Neural progenitor cell (in vitro differentiated cells): Measurements from ENCODE around the gene MFAP4.

ENCODE experiments used
- CTCF ChIP-seq: fragments of 200-600 bp; sonication (generic); IDR thresholded peaks from 2 replicates; pipeline ENCODE4 v1.5.1; 2017; ENCODE audit warnings: antibody characterized with exemption, mild to moderate bottlenecking
- EZH2phosphoT487 ChIP-seq: fragments of 200-600 bp; sonication (generic); IDR thresholded peaks from 2 replicates; pipeline ENCODE4 v1.6.1; 2017; ENCODE audit warnings: antibody characterized with exemption

GRCh38 chr17:19381361-19381740, 5.6 kb downstream of the MFAP4 start:
- TF ChIP-seq CTCF (no peak), EZH2phosphoT487 (no peak)
